Measurements from ENCODE around the gene DOLPP1.

- TF ChIP-seq POLR2A (IDR thresholded peaks at IDR 0.05; ENCODE audit: low read length) (no peak), GATA1 (IDR thresholded peaks at IDR 0.05; ENCODE audit: low read depth, low read length) (no peak)
Observed at GRCh38 chr9:129097671-129098306, 16.9 kb downstream of the DOLPP1 start.
